ENCODE data around the gene TMEM204. TPM values are rescaled to one million over a fixed set of nuclear protein-coding genes. Genes with fewer than 3 reads are reported as not detected.

TMEM204 gene
- total and polyA plus RNA-seq, 3 donors from 2014 or later = 13.7 to 21.4 (median 19.4) TPM

- no peaks in the 10 kb centered on the region for H3K27me3 ChIP-seq
- intact Hi-C loops (cut with DNase I; ENCODE audit: low total_unique reads) = no loop called here
Observed at GRCh38 chr16:1560866-1561265, 27.4 kb downstream of the TMEM204 start.

GRCh38 chr16:1561266-1561665 lies 27.8 kb downstream of the TMEM204 start:
- no peak overlapping the region for H3K4me3 ChIP-seq
- no peaks in the 10 kb centered on the region for H3K27me3 ChIP-seq
- TF ChIP-seq CTCF (IDR thresholded peaks at IDR 0.05) = no peak
- TF ChIP-seq POLR2A (IDR thresholded peaks at IDR 0.05) = no peak
- intact Hi-C loops (cut with DNase I; ENCODE audit: low total_unique reads) = no loop called here
- no peaks in the 10 kb centered on the region for H3K9me3 ChIP-seq
- no peaks in the 10 kb centered on the region for H3K4me1 ChIP-seq
- no peak for DNase-seq
- no peak overlapping the region for H3K27ac ChIP-seq
- WGBS, 2 donors = 88 to 94% methylated on average over 7 of the region's 7 CpGs
- H3K36me3 ChIP-seq (ENCODE audit: low read depth, missing control alignments) = no peaks in the 10 kb centered on the region

More at GRCh38 chr16:1560866-1561265, 27.4 kb downstream of the TMEM204 start:
- H3K9me3 ChIP-seq = no peaks in the 10 kb centered on the region
- no peaks in the 10 kb centered on the region for H3K36me3 ChIP-seq (ENCODE audit: low read depth, missing control alignments)
- H3K27ac ChIP-seq = no peak overlapping the region
- 86 to 92% methylated on average over 11 to 12 of the region's 12 CpGs for WGBS, 2 donors
- no peak overlapping the region for H3K4me3 ChIP-seq
- TF ChIP-seq CTCF (IDR thresholded peaks at IDR 0.05) = no peak
- TF ChIP-seq POLR2A (IDR thresholded peaks at IDR 0.05) = no peak
- no peak for DNase-seq
- no peaks in the 10 kb centered on the region for H3K4me1 ChIP-seq

GRCh38 chr16:1561836-1562235 lies 28.4 kb downstream of the TMEM204 start:
- 93% methylated on average over 14 of the region's 14 CpGs for WGBS, 2 donors
- H3K36me3 ChIP-seq (ENCODE audit: low read depth, missing control alignments) = no peaks in the 10 kb centered on the region
- intact Hi-C loops (cut with DNase I; ENCODE audit: low total_unique reads) = no loop called here

GRCh38 chr16:1563786-1564185 lies 30.3 kb downstream of the TMEM204 start:
- Histone ChIP-seq H3K27ac (no peak overlapping the region), H3K4me1 (no peaks in the 10 kb centered on the region), H3K4me3 (no peak overlapping the region), H3K36me3 (ENCODE audit: low read depth, missing control alignments) (no peaks in the 10 kb centered on the region), H3K27me3 (no peaks in the 10 kb centered on the region), H3K9me3 (no peaks in the 10 kb centered on the region)
- 95% methylated on average over 20 of the region's 20 CpGs for WGBS, 2 donors
- TF ChIP-seq POLR2A (IDR thresholded peaks at IDR 0.05) (no peak), CTCF (IDR thresholded peaks at IDR 0.05) (no peak)
- intact Hi-C loops (cut with DNase I; ENCODE audit: low total_unique reads) = no loop called here
- no peak for DNase-seq

More at GRCh38 chr16:1561836-1562235, 28.4 kb downstream of the TMEM204 start:
- Histone ChIP-seq H3K4me3 (no peak overlapping the region), H3K9me3 (no peaks in the 10 kb centered on the region), H3K27me3 (no peaks in the 10 kb centered on the region), H3K4me1 (no peaks in the 10 kb centered on the region), H3K27ac (no peak overlapping the region)
- no peak for DNase-seq
- TF ChIP-seq POLR2A (IDR thresholded peaks at IDR 0.05) (no peak), CTCF (IDR thresholded peaks at IDR 0.05) (no peak)

GRCh38 chr16:1564325-1564724 lies 30.9 kb downstream of the TMEM204 start:
- TF ChIP-seq CTCF (IDR thresholded peaks at IDR 0.05) (peak in 1 of 3 experiments; percentile 38), POLR2A (IDR thresholded peaks at IDR 0.05) (no peak)
- H3K27me3 ChIP-seq = no peaks in the 10 kb centered on the region
- H3K4me3 ChIP-seq = no peak overlapping the region
- H3K36me3 ChIP-seq (ENCODE audit: low read depth, missing control alignments) = no peaks in the 10 kb centered on the region
- intact Hi-C loops (cut with DNase I; ENCODE audit: low total_unique reads) = no loop called here
- H3K4me1 ChIP-seq = no peaks in the 10 kb centered on the region
- no peak for DNase-seq
- H3K9me3 ChIP-seq = no peaks in the 10 kb centered on the region
- WGBS, 2 donors = 83 to 87% methylated on average over 9 of the region's 9 CpGs
- H3K27ac ChIP-seq = no peak overlapping the region
